Measurements from ENCODE around the gene MIPOL1. TPM values are rescaled to one million over a fixed set of nuclear protein-coding genes. Genes with fewer than 3 reads are reported as not detected.

MIPOL1 gene
- total and polyA plus RNA-seq, 2 of the 13 experiments (the other 11 are each of a cell fraction or from before 2014, with no cell fraction given) = 8.6 to 34.2 TPM

- no peak for TF ChIP-seq ZBTB39 (CRISPR knock-in tag; IDR thresholded peaks at IDR 0.05)
- TF ChIP-seq IRF2 (CRISPR knock-in tag; IDR thresholded peaks at IDR 0.05) = peak; percentile 60; the same call in 1 of the 2 replicates
- no peak for TF ChIP-seq ZNF512 (CRISPR knock-in tag; IDR thresholded peaks at IDR 0.05)
- peak; percentile 88 for TF ChIP-seq CTCF (CRISPR knock-in tag; IDR thresholded peaks at IDR 0.05)
- TF ChIP-seq ZNF510 (CRISPR knock-in tag; IDR thresholded peaks at IDR 0.05; ENCODE audit: low read depth) = no peak
- no peak for TF ChIP-seq ZNF275 (CRISPR knock-in tag; IDR thresholded peaks at IDR 0.05; ENCODE audit: borderline replicate concordance)
- TF ChIP-seq BATF2 (CRISPR knock-in tag; IDR thresholded peaks at IDR 0.05) = no peak
- TF ChIP-seq ELK4 (CRISPR knock-in tag; IDR thresholded peaks at IDR 0.05; ENCODE audit: borderline replicate concordance) = no peak
- TF ChIP-seq ZBTB1 (CRISPR knock-in tag; IDR thresholded peaks at IDR 0.05; ENCODE audit: borderline replicate concordance) = no peak
- 0 out of 2 replicates have a peak, but pooled peaks have one; percentile 2 for TF ChIP-seq ISX (CRISPR knock-in tag; conservative IDR thresholded peaks at IDR 0.05)
- TF ChIP-seq ZNF687 (CRISPR knock-in tag; IDR thresholded peaks at IDR 0.05) = no peak
- TF ChIP-seq TAF1 (CRISPR knock-in tag; IDR thresholded peaks at IDR 0.05) = no peak
- 0 out of 2 replicates have a peak, but pooled peaks have one; percentile 31 for TF ChIP-seq POGK (CRISPR knock-in tag; conservative IDR thresholded peaks at IDR 0.05)
Observed at GRCh38 chr14:37565550-37565949, 367.8 kb downstream of the MIPOL1 start (continued).
